Left kidney (tissue), 2 donors: ENCODE measurements around the gene TOMM34. TPM values are rescaled to one million over a fixed set of nuclear protein-coding genes. Genes with fewer than 3 reads are reported as not detected.

Experiments
- DNase-seq: peaks from one replicate; pipeline ENCODE4 v3.0.0-alpha.2; 2013
- polyA plus RNA-seq: library from polyadenylated mRNA; unstranded; fragments of 120-200 nt; gene quantifications from one replicate; pipeline ENCODE4 v1.2.1, GENCODE V29; 2013; ENCODE audit not compliant: insufficient read length

TOMM34 gene
- polyA plus RNA-seq, 1 donor = 40.4 TPM

GRCh38 chr20:44936510-44936909 is 23.7 kb downstream of the TOMM34 start:
- no peak for DNase-seq

GRCh38 chr20:44932916-44933315 is 27.3 kb downstream of the TOMM34 start:
- DNase-seq = no peak

DNA sequence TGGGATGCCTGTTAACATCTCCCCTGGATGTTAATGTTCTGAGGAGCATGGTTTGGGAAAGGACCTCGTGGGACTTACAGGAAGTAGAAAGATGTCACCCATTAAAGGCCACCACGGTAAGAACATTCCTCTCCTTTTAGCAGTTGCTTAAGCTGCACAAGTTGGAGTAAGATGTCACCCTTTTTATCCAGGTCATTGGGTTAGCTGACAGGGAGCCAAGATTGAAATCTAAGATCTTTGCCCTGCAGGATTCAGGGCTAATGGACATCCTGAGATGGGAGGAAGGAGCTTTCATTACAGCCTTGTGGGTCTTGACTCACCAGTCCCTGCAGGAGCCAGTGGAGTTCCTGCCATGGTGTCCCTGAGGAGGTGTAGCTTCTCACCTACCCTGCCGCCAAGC is 28.3 kb downstream of the TOMM34 start:
- no peak for DNase-seq

- DNase-seq = no peak
Observed at GRCh38 chr20:44930517-44931168, 29.6 kb downstream of the TOMM34 start.

DNA sequence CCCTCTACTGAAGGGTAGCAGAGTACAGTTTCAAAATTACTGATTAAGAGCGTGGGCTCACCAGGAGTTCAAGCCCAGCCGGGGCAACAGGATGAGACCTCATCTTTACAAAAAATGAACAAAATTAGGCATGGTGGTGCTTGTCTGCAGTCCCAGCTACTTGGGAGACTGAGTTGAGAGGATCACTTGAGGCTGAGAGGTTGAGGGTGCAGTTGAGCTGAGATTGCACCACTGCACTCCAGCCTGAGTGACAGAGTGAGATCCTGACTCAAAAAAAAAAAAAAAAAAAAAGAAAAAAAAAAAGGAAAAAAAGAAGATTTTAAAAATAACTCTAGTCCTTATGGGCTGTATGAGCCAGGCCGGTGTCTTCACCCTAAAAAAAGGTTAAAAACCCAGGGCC is 31.6 kb downstream of the TOMM34 start:
- DNase-seq = no peak

GRCh38 chr20:44924541-44924940 is 35.7 kb downstream of the TOMM34 start:
- no peak for DNase-seq

DNA sequence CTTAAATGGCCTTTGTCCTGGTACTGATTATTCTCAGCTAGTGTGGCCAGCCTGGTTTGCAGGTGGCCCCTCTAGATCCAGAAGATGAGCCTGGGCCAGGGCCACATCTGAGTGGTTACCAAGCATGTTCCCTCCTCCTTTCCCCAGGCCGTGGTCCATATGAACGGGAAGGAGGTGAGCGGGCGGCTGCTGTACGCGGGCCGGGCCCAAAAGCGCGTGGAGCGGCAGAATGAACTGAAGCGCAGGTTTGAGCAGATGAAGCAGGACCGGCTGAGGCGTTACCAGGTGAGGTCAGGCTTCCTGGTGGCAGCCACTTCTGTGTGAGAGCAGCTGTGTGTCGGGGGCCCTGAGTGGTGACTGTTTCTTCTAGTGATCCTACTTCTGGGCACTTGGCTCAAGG is 38.8 kb downstream of the TOMM34 start:
- no peak for DNase-seq

GRCh38 chr20:44918761-44919160 is 41.4 kb downstream of the TOMM34 start:
- DNase-seq = no peak

DNA sequence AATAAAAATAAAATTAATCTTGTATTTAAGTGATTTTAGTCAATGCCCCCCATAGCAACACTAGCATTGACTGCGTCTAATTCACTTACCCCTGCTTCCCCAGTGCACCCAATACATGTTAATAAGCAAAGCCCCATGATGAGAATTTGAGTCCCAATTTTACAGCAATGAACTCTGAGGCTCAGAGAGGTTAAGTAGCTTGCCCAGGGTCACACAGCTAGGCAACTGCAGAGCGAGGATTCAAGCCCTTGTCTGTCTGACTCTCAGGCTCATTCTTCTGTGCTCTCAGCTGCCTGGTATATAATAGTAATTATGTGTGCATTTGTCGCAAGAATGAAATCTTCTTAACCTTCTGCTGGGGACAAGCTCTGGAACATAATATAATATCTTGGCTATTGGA is 41.9 kb downstream of the TOMM34 start:
- no peak for DNase-seq

- DNase-seq = no peak
Observed at GRCh38 chr20:44917399-44917798, 42.8 kb downstream of the TOMM34 start.

DNA sequence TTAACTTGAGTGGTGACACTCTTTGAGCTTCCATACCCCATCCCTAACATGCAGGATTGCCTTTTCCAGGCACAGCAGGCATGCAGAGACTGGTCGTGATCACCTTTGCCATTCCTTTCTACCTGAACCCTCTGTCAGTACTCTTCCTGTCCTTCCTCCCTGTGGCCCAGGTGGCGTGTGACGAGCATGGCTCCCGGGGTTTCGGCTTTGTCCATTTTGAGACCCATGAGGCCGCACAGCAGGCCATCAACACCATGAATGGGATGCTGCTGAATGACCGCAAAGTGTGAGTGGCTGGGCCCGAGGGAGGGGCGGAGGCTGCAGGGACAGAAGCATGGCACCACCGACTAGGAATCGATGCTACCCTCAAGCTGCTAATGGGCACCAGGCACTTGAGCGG is 43.6 kb downstream of the TOMM34 start:
- DNase-seq = no peak

DNA sequence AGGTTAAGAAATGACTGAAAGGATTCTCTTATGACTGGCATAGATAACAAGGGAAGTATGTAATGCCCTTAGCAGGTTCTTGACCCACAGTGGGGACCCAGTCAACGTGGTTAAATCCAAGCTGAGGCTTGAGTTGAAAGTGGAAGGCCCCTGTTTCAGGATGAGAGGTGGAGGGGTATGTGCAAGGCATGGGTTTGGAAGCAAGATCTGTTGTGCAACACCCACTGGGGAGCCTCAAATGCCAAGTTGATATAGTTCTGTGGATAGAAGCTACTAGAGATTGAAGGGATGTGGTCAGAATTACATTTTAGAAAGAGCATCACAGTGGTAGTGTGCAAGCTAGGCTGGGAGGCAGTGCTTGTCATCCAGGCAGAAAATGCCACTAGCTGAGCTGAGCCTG is 45.3 kb downstream of the TOMM34 start:
- DNase-seq = no peak

GRCh38 chr20:44912189-44912588 is 48.0 kb downstream of the TOMM34 start:
- no peak for DNase-seq

GRCh38 chr20:44911264-44911921 is 48.8 kb downstream of the TOMM34 start:
- peak; percentile 50 for DNase-seq

- no peak for DNase-seq
Observed at GRCh38 chr20:44910690-44911262, 49.4 kb downstream of the TOMM34 start.

DNA sequence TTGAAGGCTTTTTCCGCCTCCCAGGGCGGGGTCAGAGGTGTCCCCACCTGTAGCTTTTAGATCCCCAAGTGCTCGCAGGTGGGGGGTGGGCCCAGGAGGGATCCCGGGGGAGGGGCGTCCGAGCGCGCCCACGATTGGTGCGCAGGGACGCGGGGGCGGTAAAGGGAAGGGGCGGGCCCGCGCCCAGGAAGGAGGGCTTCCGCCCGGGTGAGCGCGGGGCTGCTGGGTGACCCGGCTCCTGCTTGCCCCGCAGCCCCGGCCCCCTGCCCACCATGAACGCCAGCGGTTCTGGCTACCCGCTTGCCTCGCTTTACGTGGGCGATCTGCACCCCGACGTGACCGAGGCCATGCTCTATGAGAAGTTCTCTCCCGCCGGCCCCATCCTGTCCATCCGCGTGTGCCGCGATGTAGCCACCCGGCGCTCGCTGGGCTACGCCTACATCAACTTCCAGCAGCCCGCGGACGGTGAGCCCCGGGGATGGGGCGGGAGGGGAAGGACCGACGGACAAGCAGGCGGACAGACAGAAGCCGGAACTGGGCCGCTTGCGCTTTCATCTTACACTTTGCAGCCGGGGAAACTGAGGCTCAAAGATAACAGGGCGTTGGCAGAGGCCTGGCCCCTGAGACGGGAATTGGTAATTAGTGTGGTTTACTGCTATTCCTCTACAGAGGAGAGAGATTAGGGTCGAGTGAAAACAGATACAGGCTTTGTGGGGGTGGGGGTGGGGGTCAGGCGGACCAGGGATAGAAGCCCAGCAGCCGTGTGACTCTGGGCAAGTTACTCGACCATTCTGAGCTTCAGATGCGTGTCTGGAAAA is 50.1 kb downstream of the TOMM34 start, which contains the start of gene PABPC1L:
Gene PABPC1L (plus strand): TSS at position 189 of the 818 bp plus-strand sequence. CDS start 84 bp downstream, at position 273.
- peak; percentile 55 for DNase-seq

GRCh38 chr20:44908987-44909871 is 51.0 kb downstream of the TOMM34 start:
- no peak for DNase-seq

DNA sequence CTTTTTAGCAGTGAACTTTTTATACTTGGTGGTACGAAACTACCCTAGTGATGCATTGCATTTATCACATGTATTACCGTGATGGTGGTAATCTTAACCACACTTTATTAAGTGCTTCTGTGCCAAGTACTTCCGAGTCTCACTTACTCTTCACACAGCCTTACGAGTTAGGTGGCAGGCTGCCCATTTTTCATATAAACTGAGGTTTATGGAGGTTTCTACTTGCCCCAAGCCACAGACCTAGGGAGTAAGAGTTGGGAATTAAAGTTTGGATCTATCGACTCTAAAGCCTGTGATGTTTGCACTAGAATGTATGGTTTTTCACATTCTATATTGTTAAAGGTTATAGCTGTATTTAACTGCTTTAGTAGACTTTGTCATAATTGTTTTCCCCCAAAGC is 55.8 kb downstream of the TOMM34 start:
- DNase-seq = no peak

GRCh38 chr20:44901974-44902373 is 58.2 kb downstream of the TOMM34 start:
- DNase-seq = no peak

DNA sequence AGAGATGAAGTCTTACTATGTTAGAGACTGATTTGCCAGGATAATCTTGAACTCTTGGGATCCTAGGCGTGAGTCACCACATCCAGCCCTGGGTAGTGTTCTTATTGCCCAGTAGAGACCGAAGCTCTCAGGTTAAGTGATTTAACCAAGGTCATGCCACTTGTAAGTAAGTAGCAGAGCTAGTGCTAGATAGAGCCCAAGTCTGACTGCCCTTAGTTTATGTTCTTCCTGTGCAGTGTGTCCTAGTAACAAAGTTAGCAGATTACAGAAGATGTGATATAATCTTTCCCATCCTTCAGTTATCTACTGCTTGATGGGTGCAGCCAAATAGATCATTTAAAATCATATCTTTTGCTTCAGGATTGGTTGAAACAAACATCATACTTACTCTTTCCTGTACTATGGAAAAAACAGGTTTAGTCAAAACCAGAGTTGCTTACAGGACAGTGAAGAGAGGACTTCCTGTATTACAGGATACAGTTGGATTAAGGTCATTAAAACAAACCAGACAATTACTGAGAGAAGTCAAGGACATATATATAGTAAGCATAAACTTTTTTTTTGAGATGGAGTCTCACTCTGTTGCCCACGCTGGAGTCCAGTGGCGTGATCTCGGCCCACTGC is 59.9 kb downstream of the TOMM34 start:
- no peak for DNase-seq

- no peak for DNase-seq
Observed at GRCh38 chr20:44897133-44897532, 63.1 kb downstream of the TOMM34 start.
